ENCODE data around the gene STUM.
"Not testable (repeated sequence)": the region's sequence is repeated elsewhere in the genome, so short reads cannot be mapped to it uniquely, and the experiment has no call there.

Gene STUM

DNA sequence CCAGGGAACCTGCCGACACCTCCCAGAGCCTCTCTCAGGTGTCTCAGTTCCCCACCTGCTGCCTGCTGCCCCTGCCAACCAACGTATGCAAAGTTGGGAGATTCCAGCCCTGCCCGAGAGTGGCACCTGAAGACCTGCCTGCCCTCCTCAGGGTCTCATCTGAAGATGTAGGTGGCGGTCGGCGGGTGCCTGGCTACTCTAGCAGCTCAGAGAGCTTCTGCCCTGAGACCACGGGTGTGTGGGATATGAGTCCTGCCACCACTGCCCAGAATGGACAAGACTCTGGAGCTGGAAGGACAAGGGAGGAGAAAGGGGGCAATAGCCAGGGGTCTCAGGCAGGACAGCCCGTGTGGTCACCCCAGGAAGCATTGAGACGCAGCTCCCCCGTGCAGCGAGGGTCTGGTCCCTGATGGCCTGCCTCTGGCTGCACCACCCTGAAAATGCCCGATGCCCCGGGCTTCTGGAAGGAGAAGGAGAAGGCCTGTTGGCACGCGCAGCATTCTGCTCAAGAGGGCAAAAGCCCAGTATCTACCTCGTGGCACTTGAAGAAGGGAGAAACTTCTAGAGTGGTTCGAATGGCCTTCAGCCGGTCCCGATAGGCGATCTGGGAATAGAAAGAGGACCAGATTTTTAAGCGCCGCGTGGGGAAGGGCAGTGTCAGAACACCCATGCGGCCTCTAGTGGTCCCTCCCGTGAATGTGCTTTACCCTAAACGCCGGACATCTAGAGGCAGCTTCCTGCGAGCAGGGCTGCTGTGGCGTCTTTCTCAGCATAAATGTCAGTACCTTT lies 88.8 kb downstream of the STUM start:
- H3K4me3 ChIP-seq (ENCODE audit: insufficient read depth, low read depth, low read length) = no peak overlapping the region
- H3K27me3 ChIP-seq (ENCODE audit: control insufficient read depth, insufficient read depth, low read length, poor library complexity, severe bottlenecking) = no peaks in the 10 kb centered on the region
- H3K4me1 ChIP-seq (ENCODE audit: control insufficient read depth, insufficient read depth, low read length) = peaks cover 10% of the 10 kb centered on the region
- WGBS, 2 experiments = 85% methylated on average over 29 of the region's 29 CpGs
- no peaks in the 10 kb centered on the region for H3K36me3 ChIP-seq (ENCODE audit: control insufficient read depth, insufficient read depth, low read length)
- H3K27ac ChIP-seq (ENCODE audit: insufficient read depth, low read depth, low read length, poor library complexity, severe bottlenecking) = no peak overlapping the region
- no peaks in the 10 kb centered on the region for H3K9me3 ChIP-seq (ENCODE audit: control insufficient read depth, low read length)

- no peaks in the 10 kb centered on the region for H3K9me3 ChIP-seq (ENCODE audit: control insufficient read depth, low read length)
- WGBS, 2 experiments = 85 to 90% methylated on average over 10 of the region's 10 CpGs
- no peaks in the 10 kb centered on the region for H3K27me3 ChIP-seq (ENCODE audit: control insufficient read depth, insufficient read depth, low read length, poor library complexity, severe bottlenecking)
These were observed 89.5 kb downstream of the STUM start for GRCh38 chr1:226638001-226638601.

DNA sequence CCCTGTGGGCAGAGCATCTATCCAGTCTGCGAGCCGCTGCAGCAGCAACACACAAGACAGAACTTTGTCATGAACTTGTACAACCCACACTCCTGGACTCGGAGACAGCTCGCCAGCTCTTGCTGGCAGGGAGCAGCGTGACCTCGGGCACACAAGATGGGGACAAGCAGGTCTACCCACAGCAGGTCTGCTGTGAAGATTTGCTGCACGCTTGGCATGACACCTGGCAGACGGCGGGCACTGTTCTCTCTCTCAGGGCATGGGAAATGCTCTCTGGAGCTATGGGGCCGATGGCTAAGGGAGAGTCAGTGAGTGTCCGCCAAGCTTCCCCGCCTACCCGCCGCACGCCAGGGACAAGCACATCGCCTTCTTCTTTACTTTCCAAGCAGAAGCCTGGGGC lies 90.0 kb downstream of the STUM start:
- Histone ChIP-seq H3K36me3 (ENCODE audit: control insufficient read depth, insufficient read depth, low read length) (no peaks in the 10 kb centered on the region), H3K4me1 (ENCODE audit: control insufficient read depth, insufficient read depth, low read length) (peaks cover 13% of the 10 kb centered on the region), H3K9me3 (ENCODE audit: control insufficient read depth, low read length) (no peaks in the 10 kb centered on the region), H3K27ac (ENCODE audit: insufficient read depth, low read depth, low read length, poor library complexity, severe bottlenecking) (no peak overlapping the region), H3K4me3 (ENCODE audit: insufficient read depth, low read depth, low read length) (no peak overlapping the region), H3K27me3 (ENCODE audit: control insufficient read depth, insufficient read depth, low read length, poor library complexity, severe bottlenecking) (no peaks in the 10 kb centered on the region)
- 94% methylated on average over 16 of the region's 16 CpGs for WGBS, 2 experiments

More at GRCh38 chr1:226638001-226638601, 89.5 kb downstream of the STUM start:
- Histone ChIP-seq H3K36me3 (ENCODE audit: control insufficient read depth, insufficient read depth, low read length) (no peaks in the 10 kb centered on the region), H3K4me1 (ENCODE audit: control insufficient read depth, insufficient read depth, low read length) (peaks cover 10% of the 10 kb centered on the region), H3K27ac (ENCODE audit: insufficient read depth, low read depth, low read length, poor library complexity, severe bottlenecking) (no peak overlapping the region), H3K4me3 (ENCODE audit: insufficient read depth, low read depth, low read length) (no peak overlapping the region)

- not testable (repeated sequence) for H3K27ac ChIP-seq (ENCODE audit: insufficient read depth, low read depth, low read length, poor library complexity, severe bottlenecking); H3K4me3 ChIP-seq (ENCODE audit: insufficient read depth, low read depth, low read length); H3K27me3 ChIP-seq (ENCODE audit: control insufficient read depth, insufficient read depth, low read length, poor library complexity, severe bottlenecking); H3K36me3 ChIP-seq (ENCODE audit: control insufficient read depth, insufficient read depth, low read length); H3K9me3 ChIP-seq (ENCODE audit: control insufficient read depth, low read length)
- peaks cover 13% of the 10 kb centered on the region for H3K4me1 ChIP-seq (ENCODE audit: control insufficient read depth, insufficient read depth, low read length)
- 93 to 94% methylated on average over 8 of the region's 8 CpGs for WGBS, 2 experiments
These were observed 90.6 kb downstream of the STUM start for GRCh38 chr1:226639206-226639605.

DNA sequence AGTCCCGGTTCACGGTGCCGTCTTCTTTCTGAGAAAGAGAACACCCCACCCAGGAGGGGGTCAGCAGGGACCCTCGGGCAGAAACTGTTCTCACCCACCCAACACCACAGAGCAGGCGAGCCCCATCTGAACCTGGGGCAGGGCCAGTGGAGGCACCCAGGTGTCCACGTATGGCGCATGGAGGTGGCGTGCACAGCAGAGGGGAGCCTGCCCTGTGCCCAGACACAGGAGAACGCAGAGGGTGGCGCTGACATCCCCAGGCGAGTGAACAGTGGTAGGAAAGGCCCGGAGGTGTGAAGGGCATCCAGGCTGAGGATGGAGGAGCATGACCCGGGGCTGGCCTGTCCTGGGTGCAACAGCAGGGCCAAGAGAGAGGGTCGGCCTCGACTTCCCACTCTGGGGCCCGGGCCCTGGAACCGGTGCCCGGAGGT lies 91.1 kb downstream of the STUM start:
- H3K4me1 ChIP-seq (ENCODE audit: control insufficient read depth, insufficient read depth, low read length) = peaks cover 13% of the 10 kb centered on the region
- H3K36me3 ChIP-seq (ENCODE audit: control insufficient read depth, insufficient read depth, low read length) = no peaks in the 10 kb centered on the region
- WGBS, 2 experiments = 95 to 96% methylated on average over 18 of the region's 18 CpGs
- H3K9me3 ChIP-seq (ENCODE audit: control insufficient read depth, low read length) = no peaks in the 10 kb centered on the region
- no peak overlapping the region for H3K27ac ChIP-seq (ENCODE audit: insufficient read depth, low read depth, low read length, poor library complexity, severe bottlenecking)
- no peak overlapping the region for H3K4me3 ChIP-seq (ENCODE audit: insufficient read depth, low read depth, low read length)
- H3K27me3 ChIP-seq (ENCODE audit: control insufficient read depth, insufficient read depth, low read length, poor library complexity, severe bottlenecking) = no peaks in the 10 kb centered on the region

DNA sequence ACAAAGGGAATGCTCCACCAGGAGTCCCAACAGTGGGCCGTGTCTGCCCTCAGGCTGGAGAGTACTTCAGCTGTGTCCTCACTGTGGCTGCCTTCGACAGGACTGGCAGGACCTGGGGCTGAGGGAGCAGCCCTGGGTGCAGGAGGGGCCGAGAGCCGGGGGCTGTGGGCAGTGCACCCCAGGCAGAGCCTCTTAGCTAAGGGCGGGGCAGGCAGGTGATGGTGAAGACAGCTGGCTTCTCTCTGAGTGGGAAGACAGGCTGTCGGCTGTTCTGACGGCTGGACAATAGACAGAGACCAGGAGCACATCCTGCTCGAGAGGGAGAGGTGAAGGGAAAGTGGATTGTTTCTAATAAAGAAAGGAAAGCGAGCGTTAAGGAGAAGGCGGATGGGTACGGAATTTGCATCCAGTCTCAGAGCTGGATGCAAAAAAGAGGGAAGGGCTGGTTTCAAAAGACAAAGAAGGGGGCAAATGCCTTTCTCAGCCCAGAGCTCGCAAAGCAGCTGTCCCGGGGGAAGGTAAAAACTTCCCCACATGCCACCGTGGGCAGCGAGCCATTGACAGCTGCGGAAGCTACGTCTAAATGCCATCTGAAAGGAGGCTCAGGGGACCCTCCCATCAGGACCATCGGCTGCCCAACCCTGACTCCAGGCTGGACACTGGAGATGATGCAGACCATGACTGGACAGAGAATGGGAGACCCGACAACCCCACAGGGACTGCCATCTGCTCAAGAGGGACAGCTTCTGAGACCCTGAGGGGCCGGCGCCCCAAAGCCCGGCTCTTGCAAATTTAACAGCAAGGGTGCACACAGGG lies 92.0 kb downstream of the STUM start:
- Histone ChIP-seq H3K27me3 (ENCODE audit: control insufficient read depth, insufficient read depth, low read length, poor library complexity, severe bottlenecking) (no peaks in the 10 kb centered on the region), H3K27ac (ENCODE audit: insufficient read depth, low read depth, low read length, poor library complexity, severe bottlenecking) (peak overlapping the region; percentile 19), H3K9me3 (ENCODE audit: control insufficient read depth, low read length) (no peaks in the 10 kb centered on the region), H3K4me3 (ENCODE audit: insufficient read depth, low read depth, low read length) (no peak overlapping the region), H3K36me3 (ENCODE audit: control insufficient read depth, insufficient read depth, low read length) (no peaks in the 10 kb centered on the region), H3K4me1 (ENCODE audit: control insufficient read depth, insufficient read depth, low read length) (peaks cover 14% of the 10 kb centered on the region)
- WGBS, 2 experiments = 71 to 77% methylated on average over 23 of the region's 23 CpGs

GRCh38 chr1:226641671-226642231 lies 93.2 kb downstream of the STUM start:
- Histone ChIP-seq H3K4me3 (ENCODE audit: insufficient read depth, low read depth, low read length) (no peak overlapping the region), H3K27ac (ENCODE audit: insufficient read depth, low read depth, low read length, poor library complexity, severe bottlenecking) (no peak overlapping the region), H3K9me3 (ENCODE audit: control insufficient read depth, low read length) (no peaks in the 10 kb centered on the region), H3K27me3 (ENCODE audit: control insufficient read depth, insufficient read depth, low read length, poor library complexity, severe bottlenecking) (no peaks in the 10 kb centered on the region), H3K36me3 (ENCODE audit: control insufficient read depth, insufficient read depth, low read length) (no peaks in the 10 kb centered on the region), H3K4me1 (ENCODE audit: control insufficient read depth, insufficient read depth, low read length) (peaks cover 20% of the 10 kb centered on the region)
- whole genome bisulfite sequencing, 2 experiments = 95 to 96% methylated on average over 23 of the region's 23 CpGs

GRCh38 chr1:226642421-226642820 lies 93.9 kb downstream of the STUM start:
- WGBS, 2 experiments = 95% methylated on average over 8 of the region's 8 CpGs
- H3K4me1 ChIP-seq (ENCODE audit: control insufficient read depth, insufficient read depth, low read length) = peaks cover 20% of the 10 kb centered on the region

DNA sequence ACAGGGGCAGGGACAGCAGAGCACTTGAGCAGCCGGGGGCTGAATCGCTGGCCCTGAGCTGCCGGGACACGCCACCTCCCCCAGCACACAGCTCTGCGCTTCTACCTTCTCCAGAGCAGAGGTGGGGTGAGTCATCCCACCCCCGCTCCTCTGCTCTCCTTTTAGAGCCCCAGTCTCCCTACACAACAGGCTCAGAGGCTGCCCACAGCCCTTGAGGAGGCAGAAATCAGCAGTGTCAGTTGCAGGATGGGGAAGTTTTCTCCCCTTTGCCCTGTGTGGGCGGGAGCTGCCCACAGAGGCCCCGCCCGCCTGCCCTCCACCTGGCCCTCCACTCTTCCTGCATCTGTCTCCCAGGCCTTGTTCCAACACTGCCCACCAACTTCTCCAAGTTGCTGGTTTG lies 94.6 kb downstream of the STUM start:
- no peak overlapping the region for H3K4me3 ChIP-seq (ENCODE audit: insufficient read depth, low read depth, low read length)
- H3K27ac ChIP-seq (ENCODE audit: insufficient read depth, low read depth, low read length, poor library complexity, severe bottlenecking) = no peak overlapping the region
- 77 to 82% methylated on average over 9 of the region's 9 CpGs for WGBS, 2 experiments
- peaks cover 4% of the 10 kb centered on the region for H3K36me3 ChIP-seq (ENCODE audit: control insufficient read depth, insufficient read depth, low read length)
- H3K4me1 ChIP-seq (ENCODE audit: control insufficient read depth, insufficient read depth, low read length) = peaks cover 20% of the 10 kb centered on the region
- no peaks in the 10 kb centered on the region for H3K9me3 ChIP-seq (ENCODE audit: control insufficient read depth, low read length)
- H3K27me3 ChIP-seq (ENCODE audit: control insufficient read depth, insufficient read depth, low read length, poor library complexity, severe bottlenecking) = no peaks in the 10 kb centered on the region

More at GRCh38 chr1:226642421-226642820, 93.9 kb downstream of the STUM start:
- Histone ChIP-seq H3K27ac (ENCODE audit: insufficient read depth, low read depth, low read length, poor library complexity, severe bottlenecking) (no peak overlapping the region), H3K27me3 (ENCODE audit: control insufficient read depth, insufficient read depth, low read length, poor library complexity, severe bottlenecking) (no peaks in the 10 kb centered on the region), H3K9me3 (ENCODE audit: control insufficient read depth, low read length) (no peaks in the 10 kb centered on the region), H3K4me3 (ENCODE audit: insufficient read depth, low read depth, low read length) (no peak overlapping the region), H3K36me3 (ENCODE audit: control insufficient read depth, insufficient read depth, low read length) (peaks cover 4% of the 10 kb centered on the region)

Measured in ectodermal cell (in vitro differentiated cells).